HG03558 (cell line): ENCODE data around the gene RGS12.

Experiments
- ATAC-seq: cut with Tn5 transposase; IDR thresholded peaks from one replicate; pipeline ENCODE4 v1.9.1; 2021; ENCODE audit warnings: moderate number of reproducible peaks; ENCODE audit not compliant: unreplicated experiment; ENCODE audit errors: extremely low read depth

RGS12 gene

DNA sequence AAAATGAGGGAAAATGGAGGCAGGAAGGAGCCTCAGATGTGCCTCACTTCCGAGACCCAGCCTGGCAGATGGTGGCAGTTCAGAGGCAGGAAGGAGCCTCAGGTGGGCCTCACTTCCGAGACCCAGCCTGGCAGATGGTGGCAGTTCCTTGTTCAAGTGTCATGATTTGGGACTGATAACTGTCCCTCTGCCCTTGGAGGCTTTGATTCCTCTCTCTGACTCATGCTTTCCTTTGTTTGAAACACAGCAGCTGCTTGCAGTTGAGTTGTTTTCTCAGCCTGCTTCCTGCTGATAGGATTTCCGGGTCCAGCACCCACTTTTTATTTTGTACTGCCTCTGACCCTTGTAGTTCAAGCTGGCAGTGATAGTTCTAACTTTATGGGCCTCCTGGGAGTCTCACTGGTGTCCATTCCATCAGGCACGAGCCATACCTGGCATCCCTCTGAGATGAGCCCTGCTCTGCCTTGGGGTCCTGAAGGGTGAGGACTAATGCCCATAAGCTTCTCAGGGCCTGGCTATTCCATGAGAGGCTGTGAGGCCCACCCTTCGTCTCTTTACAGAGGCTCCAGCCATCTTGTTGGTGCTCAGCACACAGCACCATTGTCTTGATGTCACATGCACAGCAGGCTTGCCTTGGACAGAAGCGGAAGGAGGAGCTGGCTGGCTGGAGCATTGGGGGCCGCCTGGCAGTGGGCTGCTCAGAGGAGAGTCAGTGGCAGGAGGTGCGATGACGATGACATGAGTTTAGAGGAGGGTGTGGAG is 13.0 kb downstream of the RGS12 start:
- ATAC-seq = no peak

DNA sequence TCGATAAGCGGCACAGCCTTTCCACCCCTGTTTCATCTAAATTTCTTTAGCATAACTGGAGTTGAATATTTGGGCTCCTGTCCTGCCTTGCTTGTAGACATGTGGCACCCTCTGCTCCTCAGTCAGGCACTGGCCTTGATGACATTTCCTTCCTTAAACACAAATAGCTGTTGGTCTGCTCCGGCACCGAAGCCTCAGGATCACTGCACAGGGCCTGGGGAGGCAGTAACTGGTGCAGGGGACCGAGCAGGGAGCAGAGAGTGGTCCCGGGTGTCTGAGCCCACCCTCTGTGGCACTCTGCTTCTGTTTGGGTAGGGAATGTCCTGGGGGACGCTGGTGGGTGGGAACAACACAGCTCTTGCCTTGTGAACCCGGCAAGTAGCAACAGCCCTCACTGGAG is 13.6 kb downstream of the RGS12 start:
- ATAC-seq = no peak

DNA sequence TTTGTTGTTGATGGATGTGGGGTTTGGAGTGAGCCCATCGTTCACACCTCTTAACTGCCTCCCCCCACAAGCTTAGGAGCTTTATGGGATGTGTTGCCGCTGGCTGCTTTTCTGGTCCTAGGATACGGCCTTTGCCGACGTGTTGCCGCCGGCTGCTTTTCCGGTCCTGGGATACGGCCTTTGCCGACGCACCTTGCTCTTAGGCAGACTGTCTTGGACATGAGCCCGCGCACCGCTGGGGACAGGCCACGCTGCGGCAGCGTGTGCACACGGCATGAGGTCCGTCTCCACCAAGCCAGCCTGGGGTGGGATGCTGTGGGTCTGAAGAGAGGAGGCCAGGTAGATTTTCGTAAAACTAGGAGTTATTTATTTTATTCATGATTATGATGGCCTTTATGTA is 14.2 kb downstream of the RGS12 start:
- no peak for ATAC-seq

DNA sequence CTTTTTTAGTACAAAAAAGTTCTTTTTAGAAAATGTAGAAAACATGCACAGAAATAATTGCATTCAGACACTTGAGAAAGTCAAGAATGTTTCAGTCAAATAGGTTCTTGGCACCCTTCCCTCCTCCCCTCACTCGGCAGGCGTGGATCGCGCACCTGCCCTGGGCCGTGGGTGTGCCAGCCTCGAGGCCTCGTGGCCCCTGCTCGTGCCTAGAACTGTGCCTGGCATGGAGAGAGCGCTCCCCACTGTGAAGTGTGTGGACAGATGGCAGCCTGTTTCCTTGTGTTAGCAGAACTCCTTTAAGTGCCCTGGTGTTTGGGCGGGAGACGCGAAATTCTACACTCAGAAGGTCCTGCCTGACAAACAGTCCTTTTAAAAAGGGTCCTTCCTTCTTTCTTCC is 14.7 kb downstream of the RGS12 start:
- no peak for ATAC-seq

DNA sequence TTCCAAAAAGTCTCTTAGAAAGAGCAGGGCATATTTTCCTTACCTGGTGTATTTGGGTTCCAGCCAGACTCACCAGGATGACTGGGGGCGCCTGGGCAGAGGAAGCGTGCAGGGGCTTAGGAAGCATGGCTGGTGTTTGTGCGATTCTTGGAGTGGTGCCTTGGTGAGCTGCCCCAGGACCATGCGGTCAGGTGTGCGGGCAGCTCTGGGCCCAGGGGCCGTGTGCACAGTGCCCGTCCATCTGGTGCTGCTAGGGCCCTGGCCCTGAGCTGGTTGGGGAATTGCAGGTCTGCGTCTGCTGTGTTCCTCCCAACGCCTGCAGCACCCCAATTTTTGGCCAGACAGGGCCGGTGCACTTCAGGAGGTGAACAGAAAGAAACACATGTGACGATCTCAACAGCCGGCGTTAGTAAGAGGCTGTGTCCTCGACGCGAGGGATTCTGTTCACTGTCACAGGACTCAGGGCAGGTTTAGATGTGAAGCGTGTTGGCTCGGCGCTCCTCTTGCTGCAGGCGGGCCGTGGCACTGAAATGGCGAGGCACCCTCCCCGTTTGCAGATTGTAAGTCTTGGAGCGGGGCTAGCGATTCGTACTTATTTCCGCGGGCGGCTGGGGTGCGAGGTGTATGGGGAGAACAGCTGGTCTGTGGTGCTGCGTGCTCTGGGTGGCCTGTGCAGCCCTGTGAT is 15.2 kb downstream of the RGS12 start:
- no peak for ATAC-seq

DNA sequence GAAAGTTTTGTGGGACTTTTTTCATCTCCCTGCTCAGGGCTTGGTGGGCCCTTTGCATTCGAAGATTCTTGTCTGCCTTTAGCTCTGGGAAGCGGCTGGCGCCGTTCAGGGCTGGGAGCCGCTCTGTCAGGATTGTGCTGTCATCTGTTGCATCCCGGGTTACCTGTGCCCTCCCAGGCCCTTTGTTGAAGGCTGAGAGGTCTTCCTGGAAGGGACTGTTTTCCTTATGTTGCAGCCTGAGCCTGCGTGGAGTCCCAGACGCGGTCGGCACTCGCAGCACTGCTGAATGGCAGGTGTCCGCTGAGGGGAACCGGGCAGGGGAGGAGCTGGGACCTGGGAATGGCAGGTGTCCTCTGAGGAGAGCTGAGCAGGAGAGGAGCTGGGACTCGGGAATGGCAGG is 15.9 kb downstream of the RGS12 start:
- no peak for ATAC-seq

DNA sequence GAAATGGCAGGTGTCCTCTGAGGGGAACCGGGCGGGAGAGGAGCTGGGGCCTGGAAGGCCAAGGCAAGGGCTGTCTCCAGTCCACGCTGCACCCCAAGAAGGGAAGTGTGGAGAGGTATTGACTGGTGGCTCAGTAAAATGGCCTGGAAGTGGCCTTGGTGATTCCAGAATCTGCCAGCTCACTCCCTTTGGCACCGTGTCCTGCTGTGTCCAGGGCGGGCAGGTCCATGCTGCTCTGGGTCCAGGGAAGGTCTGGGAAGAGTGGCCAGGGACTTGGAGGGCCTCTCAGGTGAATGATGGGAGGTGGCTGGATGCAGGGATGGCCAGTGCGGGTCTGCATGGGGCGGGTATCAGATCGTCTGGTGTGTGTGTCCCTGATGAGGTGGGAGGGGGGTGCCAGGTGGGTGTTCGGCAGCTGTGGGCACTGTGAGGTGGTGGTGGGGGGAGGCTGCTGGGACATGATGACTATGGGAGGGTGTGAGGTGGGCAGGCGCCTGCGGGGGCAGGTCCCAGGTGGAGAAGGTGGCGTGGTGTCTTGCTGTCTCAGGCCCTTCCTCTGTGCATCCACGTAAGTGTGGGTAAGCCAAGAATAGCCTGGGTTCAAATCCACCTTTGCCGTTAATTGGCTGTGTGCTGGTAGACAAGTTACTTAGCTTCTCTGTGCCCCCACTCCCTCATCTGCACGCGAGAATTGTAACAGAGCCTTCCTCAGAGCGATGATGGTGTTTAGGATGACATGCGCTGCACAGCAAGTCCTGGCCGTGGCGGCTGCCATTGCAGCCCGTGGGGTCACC is 17.7 kb downstream of the RGS12 start:
- ATAC-seq = no peak

DNA sequence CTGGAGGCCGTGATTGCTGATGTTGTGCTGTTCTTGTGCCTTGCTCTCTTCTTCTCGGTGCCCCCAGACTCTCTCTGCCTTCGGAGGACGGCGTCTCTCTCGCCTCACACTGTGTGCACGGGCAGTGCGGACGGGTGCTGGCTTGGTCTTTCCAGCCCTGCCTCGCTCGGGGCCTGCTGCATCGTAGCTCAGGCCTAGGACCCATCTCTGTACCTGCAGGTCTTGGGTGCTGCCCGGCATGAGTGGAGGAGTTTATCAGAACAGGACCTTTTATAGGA is 18.2 kb downstream of the RGS12 start:
- ATAC-seq = no peak

DNA sequence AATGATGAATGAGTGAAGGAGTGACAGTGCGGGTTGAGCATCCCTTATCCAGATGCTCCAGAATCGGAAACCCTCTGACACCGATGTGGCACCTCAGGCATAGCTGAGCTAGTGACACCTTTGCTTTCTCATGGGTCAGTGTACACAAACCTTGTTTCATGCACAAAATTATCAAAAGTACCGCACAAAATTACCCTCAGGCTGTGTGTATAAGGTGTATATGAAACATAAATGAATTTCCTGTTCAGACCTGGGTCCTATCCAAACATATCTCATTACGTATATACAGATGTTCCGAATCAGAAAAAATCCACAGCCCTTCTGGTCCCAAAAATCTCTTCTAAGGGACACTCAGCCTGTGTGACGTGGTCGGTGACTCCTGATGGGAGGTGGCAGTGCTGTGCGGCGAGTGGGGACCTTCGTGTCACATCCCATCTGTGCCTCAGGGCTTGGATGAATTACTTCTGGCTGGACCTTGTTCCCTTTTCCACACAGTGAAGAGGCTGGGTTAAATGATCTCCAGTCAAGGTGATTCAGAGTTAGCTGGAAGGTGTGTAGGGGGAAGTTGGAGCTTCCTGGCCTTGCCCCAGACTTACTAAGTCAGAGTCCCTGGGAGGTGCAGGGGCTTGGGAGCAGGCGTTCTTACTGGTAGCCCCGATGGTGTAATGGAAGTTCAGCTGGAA is 18.8 kb downstream of the RGS12 start:
- ATAC-seq = no peak

DNA sequence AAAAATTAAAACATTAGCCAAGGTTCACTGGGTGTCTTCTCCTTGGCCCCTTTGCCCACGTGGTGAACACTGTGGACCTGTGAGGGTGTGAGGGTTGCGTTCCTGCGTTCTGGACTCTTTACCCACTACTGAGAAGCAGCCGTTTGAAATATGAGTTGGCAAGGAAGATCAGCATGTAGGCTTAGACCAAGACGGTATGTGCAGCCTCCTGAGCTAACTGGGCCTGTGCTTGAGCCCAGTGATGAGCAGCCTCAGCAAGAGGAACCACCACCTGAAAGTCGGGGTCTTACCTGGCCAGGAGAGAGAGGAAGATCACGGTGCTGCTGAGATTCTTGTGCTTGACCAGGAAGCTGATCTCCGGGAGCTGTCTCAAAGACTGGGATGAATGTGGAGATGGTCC is 19.5 kb downstream of the RGS12 start:
- ATAC-seq = no peak

DNA sequence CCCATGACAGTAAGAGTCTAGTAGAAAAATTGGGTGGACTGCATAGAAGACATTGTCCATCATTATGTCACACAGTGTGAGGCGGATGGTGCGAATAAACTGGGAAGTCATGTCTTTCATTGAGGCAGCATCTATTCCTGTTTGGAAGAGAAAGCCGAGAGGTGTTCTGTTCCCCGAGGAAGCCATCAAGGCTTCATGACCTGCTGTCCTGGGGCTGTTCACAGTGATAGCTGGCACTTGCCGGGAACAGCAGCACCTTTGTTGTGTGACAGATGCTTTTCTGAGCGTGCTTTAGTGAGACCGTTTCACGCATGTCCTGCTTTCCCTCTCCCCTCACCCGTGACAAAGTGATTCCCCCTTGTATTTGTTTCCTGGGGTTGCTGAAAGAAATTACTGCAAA is 20.3 kb downstream of the RGS12 start:
- no peak for ATAC-seq

DNA sequence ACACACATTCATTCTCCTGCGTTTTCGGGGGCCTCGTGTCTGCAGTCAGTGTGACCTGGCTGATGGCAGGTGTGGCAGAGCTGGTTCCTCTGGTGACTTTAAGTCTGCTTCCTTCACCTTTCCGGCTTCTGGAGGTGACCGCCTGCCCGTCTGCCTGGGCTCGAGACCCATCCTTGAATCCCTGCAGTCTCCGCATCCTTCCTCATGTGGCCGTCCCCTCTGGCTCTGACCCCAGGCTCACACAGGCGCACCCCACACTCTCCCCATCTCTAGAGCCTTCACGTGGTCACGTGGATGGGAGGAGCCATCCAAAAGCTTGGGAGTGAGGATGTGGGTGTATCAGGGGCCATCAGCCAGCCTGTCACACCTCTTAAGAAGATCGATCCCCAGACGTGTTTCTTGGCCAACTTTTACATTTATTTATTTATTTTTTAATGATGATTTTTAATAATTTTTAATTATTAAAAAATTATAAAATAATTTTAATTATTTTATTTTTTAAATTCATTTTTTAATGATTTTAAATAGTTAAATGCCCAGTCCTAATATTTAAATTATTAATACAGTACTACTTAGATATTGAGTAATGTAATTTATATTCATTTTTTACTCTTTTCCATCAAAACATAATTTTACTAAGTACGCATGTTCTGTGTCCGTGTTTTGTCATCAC is 20.9 kb downstream of the RGS12 start:
- ATAC-seq = no peak

DNA sequence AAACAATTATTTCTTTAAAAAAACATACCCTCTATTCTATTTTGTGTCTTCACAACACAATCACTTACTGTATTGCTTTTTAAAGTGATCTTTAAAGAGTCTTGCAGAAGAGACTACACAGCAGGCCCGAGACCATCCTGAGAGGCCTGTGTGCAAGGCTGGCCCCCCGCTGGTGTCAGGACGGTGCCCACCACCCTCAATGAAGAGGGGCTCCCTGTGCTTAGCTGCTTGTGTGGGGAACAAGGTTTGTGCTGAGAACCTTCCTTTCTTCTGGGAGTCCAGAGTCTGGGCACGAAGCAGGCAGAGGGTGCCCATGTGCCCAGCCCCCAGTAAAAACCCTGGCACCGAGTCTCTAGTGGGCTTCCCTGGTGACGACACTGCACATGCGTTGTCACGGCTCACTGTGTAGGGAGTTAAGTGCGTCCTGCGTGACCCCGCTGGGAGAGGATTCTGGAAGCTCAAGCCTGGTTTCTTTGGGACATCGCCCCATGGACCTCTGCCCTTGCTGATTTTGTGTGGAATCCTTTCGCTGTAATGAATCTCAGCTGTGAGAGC is 22.0 kb downstream of the RGS12 start:
- ATAC-seq = no peak

DNA sequence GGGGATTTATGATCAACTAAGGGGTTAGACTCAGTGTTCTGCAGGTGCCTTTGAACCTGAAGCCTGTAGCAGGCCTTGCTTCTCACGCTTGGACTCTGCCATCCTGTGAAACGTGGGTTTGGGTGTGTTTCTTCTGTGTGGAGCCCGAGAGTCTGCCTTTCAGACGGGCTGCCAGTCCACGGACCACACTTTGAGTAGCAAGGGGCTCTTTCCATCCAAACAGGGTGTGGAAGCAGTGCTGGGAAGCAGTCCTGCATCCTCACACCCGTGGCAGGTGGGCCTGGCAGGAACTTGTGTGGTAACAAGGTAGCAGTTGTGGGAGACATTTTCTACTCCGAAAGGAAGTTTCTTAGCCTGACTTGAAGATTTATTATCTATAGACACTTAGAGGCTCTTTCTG is 22.7 kb downstream of the RGS12 start:
- ATAC-seq = no peak

DNA sequence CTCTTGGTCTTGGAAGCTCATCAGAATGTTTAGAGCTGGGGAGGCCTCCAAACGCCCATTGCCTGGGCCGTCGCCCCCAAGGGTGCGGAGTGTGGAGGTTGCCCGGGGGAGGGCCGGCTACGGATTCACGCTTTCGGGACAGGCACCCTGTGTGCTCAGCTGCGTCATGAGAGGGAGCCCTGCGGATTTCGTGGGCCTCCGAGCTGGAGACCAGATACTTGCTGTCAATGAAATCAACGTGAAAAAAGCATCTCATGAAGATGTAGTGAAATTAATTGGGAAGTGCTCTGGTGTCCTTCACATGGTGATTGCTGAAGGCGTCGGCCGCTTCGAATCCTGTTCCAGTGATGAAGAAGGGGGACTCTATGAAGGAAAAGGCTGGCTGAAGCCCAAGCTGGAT is 23.3 kb downstream of the RGS12 start:
- ATAC-seq = no peak

DNA sequence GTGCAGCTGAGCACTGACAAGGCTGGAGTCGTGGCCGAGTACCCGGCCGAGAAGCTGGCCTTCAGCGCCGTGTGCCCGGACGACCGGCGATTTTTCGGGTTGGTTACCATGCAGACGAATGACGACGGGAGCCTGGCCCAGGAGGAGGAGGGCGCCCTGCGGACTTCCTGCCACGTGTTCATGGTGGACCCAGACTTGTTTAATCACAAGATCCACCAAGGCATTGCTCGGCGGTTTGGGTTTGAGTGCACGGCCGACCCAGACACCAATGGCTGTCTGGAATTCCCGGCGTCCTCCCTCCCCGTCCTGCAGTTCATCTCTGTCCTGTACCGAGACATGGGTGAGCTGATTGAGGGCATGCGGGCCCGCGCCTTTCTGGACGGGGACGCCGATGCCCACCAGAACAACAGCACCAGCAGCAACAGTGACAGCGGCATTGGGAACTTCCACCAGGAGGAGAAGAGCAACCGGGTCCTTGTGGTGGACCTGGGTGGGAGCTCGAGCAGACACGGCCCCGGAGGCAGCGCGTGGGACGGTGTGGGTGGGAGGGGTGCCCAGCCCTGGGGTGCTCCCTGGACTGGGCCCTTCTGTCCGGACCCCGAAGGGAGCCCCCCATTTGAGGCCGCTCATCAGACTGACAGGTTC is 24.3 kb downstream of the RGS12 start:
- no peak for ATAC-seq

DNA sequence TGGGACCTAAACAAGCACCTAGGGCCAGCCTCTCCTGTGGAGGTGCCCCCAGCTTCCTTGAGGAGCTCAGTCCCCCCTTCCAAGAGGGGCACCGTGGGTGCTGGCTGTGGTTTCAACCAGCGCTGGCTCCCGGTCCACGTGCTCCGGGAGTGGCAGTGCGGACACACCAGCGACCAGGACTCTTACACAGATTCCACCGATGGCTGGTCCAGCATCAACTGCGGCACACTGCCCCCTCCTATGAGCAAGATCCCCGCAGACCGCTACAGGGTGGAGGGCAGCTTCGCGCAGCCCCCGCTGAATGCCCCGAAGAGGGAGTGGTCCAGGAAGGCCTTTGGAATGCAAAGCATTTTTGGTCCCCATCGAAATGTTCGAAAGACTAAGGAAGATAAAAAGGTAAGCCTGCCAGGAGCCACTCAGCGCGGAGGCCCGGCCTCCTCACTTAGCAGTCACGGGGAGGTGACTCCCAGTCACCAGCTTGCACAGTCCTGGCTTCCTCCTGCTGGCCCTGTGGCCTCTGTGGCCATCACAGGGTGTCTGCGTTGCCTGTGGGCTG is 24.9 kb downstream of the RGS12 start:
- ATAC-seq = no peak

DNA sequence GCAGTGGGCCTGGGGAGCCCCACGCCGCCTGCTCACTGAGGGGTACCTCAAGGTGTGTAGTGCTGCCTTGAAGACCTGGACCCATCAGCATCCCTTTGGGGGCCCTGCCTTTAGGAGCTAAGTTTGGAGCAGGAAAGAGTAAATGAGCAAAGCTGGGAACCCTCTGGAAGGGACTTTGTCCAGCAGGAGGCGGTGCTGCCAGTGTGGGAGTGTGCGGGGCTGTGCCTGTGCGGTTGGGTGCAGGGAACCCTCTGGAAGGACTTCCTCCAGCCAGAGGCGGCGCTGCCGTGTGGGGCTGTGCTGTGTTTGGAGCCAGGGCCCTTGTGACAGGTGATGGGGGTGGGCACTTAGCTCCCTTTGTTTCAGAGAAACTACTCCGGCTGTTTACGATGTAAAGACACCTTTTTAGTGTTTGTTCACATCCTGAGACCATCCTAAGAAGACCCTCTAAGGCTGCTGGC is 25.8 kb downstream of the RGS12 start:
- no peak for ATAC-seq

DNA sequence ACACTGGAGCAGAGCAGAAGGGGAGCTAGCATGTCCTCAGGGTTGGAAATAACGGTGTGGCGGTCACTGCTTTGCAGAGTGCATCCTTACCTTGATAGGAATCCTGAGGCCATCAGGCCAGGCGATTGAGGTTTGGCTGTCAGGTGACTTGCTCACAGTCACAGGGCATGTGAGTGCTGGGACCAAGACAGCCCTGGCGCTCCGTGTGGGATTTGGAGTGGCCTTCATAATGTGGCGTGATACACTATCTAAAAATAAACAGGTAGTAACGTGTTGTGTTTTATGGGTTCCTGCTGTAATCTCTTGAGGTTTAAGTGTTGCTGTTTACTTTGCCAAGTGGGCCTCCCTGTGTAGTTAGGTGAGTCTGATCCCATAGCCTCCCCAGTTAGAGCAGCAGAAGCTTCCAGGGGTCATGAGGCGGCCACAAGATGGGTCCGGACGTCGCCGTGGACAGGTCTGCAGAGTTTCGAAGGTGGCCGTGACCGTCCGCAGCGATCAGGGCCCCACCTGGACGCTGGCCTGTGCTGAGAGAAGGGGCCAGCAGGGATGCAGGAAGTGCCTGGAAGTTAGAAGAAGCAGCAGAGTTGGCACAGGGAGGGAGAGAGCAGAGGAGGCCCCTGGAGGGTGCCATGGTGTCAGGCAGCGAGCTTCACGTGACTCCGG is 27.7 kb downstream of the RGS12 start:
- no peak for ATAC-seq
